IPS DF 6.9 (cell line): Measurements from ENCODE around the gene MVD.

Experiments
- DNase-seq: peaks from one replicate; pipeline ENCODE4 v3.0.0-alpha.2; 2013; ENCODE audit warnings: low read depth, low spot score
- H3K27ac ChIP-seq: one replicate; pipeline ENCODE4 v1.5.1; 2013; ENCODE audit warnings: low read length, control low read depth
- H3K27me3 ChIP-seq: 2 replicates; pipeline ENCODE4 v1.6.1; 2013; ENCODE audit warnings: mild to moderate bottlenecking, low read length; ENCODE audit not compliant: control insufficient read depth, insufficient read depth
- H3K36me3 ChIP-seq: 2 replicates; pipeline ENCODE4 v1.6.1; 2013; ENCODE audit warnings: low read length; ENCODE audit not compliant: control insufficient read depth, insufficient read depth
- H3K4me1 ChIP-seq: 2 replicates; pipeline ENCODE4 v1.6.1; 2013; ENCODE audit warnings: low read length; ENCODE audit not compliant: control insufficient read depth, insufficient read depth
- H3K4me3 ChIP-seq: 2 replicates; pipeline ENCODE4 v1.5.1; 2013; ENCODE audit warnings: mild to moderate bottlenecking, low read length
- H3K9me3 ChIP-seq: 2 replicates; pipeline ENCODE4 v1.6.1; 2013; ENCODE audit warnings: low read length, inconsistent platforms; ENCODE audit not compliant: control insufficient read depth, insufficient read depth
- WGBS: extraction: QIAGEN DNeasy Blood & Tissue Kit; methylation state at CpG from one replicate; pipeline ENCODE4 v1.1.7; 2013; ENCODE audit warnings: mixed read lengths, missing lambda C conversion rate; ENCODE audit not compliant: insufficient read length, insufficient coverage; 5-methylcytosine and 5-hydroxymethylcytosine counted together

MVD gene

DNA sequence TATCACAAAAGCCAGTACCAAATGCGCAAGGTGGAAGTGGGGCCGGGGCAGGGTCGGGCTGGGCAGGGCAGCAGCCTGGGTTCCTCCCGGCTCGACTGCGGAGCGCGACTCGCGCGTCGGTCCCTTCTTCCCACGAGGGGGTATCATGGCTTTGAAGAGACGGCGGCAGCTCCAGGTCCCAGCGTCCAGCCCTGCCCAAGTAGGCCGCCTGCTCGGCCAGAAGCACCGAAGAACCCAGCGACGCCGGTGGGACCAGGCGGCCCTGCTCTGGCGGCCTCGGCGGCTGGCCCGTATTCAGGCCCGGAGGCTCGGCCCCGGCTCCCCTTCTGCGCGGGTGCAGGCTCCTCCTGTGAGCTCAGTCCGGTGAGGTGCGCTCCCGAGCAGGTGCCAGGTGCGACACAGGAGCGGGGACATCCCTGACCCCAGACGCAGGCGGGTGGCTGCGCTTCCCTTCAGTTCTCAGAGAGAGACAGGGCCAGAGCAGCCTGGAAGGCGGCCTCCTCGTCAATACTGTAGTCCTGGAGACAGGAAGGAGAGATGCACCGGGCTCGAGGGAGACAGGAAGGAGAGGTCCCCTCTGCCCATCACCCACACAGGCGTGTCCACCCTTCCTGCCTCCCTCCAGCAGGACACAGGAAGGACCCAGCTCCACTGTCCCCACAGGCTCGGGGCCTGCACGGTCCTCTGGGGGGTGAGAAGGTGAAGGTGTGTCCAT is 34.4 kb upstream of the MVD start:
- DNase-seq, result no peak
- Histone ChIP-seq H3K4me3 (no peak overlapping the region), H3K36me3 (peaks cover 19% of the 10 kb centered on the region; the same call in 1 of the 2 replicates), H3K9me3 (no peaks in the 10 kb centered on the region), H3K27ac (no peak overlapping the region), H3K4me1 (no peaks in the 10 kb centered on the region; the same call in 1 of the 2 replicates), H3K27me3 (no peaks in the 10 kb centered on the region)
- WGBS, result no CpG with 5 or more reads among the region's 47 CpGs

GRCh38 chr16:88696441-88696840 is 33.5 kb upstream of the MVD start:
- Histone ChIP-seq H3K4me3 (no peak overlapping the region), H3K36me3 (peaks cover 19% of the 10 kb centered on the region; the same call in 1 of the 2 replicates), H3K27me3 (no peaks in the 10 kb centered on the region), H3K27ac (no peak overlapping the region), H3K9me3 (no peaks in the 10 kb centered on the region), H3K4me1 (no peaks in the 10 kb centered on the region; the same call in 1 of the 2 replicates)
- DNase-seq, result no peak
- WGBS, result no CpG with 5 or more reads among the region's 14 CpGs

- Histone ChIP-seq H3K27ac (no peak overlapping the region), H3K4me1 (no peaks in the 10 kb centered on the region; the same call in 1 of the 2 replicates), H3K27me3 (no peaks in the 10 kb centered on the region), H3K36me3 (peaks cover 19% of the 10 kb centered on the region; the same call in 1 of the 2 replicates), H3K4me3 (no peak overlapping the region), H3K9me3 (no peaks in the 10 kb centered on the region)
- no CpG with 5 or more reads among the region's 7 CpGs for WGBS
- no peak for DNase-seq
Observed at GRCh38 chr16:88695753-88696152, 32.9 kb upstream of the MVD start.

- no peak overlapping the region for H3K4me3 ChIP-seq
- no peaks in the 10 kb centered on the region for H3K9me3 ChIP-seq
- DNase-seq, result no peak
- no peaks in the 10 kb centered on the region; the same call in 1 of the 2 replicates for H3K4me1 ChIP-seq
- WGBS, result no CpG with 5 or more reads among the region's 15 CpGs
- H3K27me3 ChIP-seq, result no peaks in the 10 kb centered on the region
- H3K36me3 ChIP-seq, result peaks cover 16% of the 10 kb centered on the region; the same call in 1 of the 2 replicates
- H3K27ac ChIP-seq, result no peak overlapping the region
Observed at GRCh38 chr16:88695218-88695617, 32.3 kb upstream of the MVD start.

DNA sequence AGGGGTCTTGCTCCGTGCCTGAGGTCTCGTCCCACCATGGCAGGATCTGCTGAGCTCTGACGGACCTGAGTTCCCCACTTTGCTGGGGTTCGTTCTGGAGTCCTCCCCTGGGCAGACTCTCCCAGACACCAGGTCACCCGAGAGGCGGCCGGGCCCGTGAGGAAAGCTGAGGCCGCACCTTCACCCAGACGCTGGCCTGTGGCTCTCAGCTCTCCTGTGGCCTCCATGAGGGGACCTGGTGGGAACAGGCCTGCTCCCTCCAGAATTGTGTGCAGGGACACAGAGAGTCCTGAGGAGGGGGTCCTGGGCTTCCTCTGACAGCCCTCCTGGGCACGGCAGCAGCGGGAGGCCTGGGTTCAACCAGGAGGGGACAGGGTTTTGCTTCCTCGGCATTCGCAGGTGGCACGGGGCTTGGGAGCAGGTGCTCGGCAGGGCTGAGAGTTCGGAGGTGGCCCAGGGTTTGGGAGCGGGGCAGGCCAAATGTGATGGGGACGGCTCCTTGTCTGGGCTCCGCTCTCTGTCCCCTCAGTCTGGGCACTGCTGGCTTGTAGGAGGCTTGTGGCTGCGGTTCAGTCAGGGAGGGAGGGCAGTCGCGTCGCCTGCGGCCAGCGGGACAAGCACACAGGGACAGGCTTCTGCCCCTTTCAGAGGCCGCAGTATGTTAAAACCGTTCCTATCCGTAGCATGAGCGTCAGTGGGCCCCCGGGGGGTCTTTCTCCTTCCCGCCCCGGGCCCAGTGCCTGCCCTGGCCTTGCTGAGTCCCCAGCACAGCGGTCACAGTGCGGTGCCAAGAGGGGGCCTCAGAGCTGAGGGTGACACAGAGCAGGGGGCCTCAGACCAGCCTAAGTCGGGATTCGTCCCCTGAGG is 31.6 kb upstream of the MVD start:
- Histone ChIP-seq H3K27me3 (no peaks in the 10 kb centered on the region), H3K36me3 (peaks cover 16% of the 10 kb centered on the region; the same call in 1 of the 2 replicates), H3K27ac (no peak overlapping the region), H3K9me3 (no peaks in the 10 kb centered on the region), H3K4me3 (no peak overlapping the region), H3K4me1 (no peaks in the 10 kb centered on the region; the same call in 1 of the 2 replicates)
- no peak for DNase-seq
- WGBS, result no CpG with 5 or more reads among the region's 37 CpGs

GRCh38 chr16:88693420-88694177 is 30.7 kb upstream of the MVD start:
- Histone ChIP-seq H3K4me3 (no peak overlapping the region; the same call in 1 of the 2 replicates), H3K9me3 (no peaks in the 10 kb centered on the region), H3K27ac (no peak overlapping the region), H3K27me3 (no peaks in the 10 kb centered on the region), H3K4me1 (no peaks in the 10 kb centered on the region; the same call in 1 of the 2 replicates), H3K36me3 (peaks cover 13% of the 10 kb centered on the region; the same call in 1 of the 2 replicates)
- no peak for DNase-seq
- WGBS, result no CpG with 5 or more reads among the region's 39 CpGs

DNA sequence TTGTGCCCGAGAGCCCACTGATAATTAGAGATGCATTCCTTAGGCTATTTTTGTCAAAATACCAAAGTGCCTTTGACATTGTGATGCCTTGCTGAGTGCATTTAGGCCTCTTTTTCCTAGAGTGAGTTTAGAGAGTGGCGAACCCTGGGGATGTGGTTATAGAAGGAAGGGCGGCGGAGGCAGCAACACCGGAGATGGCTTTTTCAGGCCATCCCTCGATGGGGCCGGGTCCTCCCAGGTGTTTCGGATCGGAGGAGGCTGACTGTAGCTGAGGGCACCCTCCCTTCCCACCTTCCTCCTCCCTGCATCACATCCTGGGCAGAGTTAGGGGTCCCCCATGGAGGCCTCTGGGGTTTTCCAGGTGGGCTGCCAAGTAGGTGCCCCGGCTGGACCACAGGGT is 30.0 kb upstream of the MVD start:
- Histone ChIP-seq H3K27ac (no peak overlapping the region), H3K4me1 (no peaks in the 10 kb centered on the region; the same call in 1 of the 2 replicates), H3K36me3 (peaks cover 9% of the 10 kb centered on the region; the same call in 1 of the 2 replicates), H3K27me3 (no peaks in the 10 kb centered on the region), H3K4me3 (no peak overlapping the region), H3K9me3 (no peaks in the 10 kb centered on the region)
- no CpG with 5 or more reads among the region's 10 CpGs for WGBS
- DNase-seq, result no peak

- H3K4me1 ChIP-seq, result no peaks in the 10 kb centered on the region
- DNase-seq, result no peak
- H3K9me3 ChIP-seq, result no peaks in the 10 kb centered on the region
- H3K27me3 ChIP-seq, result no peaks in the 10 kb centered on the region
- no CpG with 5 or more reads among the region's 26 CpGs for WGBS
- no peak overlapping the region for H3K27ac ChIP-seq
- H3K36me3 ChIP-seq, result peaks cover under 1% of the 10 kb centered on the region; the same call in 1 of the 2 replicates
- H3K4me3 ChIP-seq, result no peak overlapping the region
Observed at GRCh38 chr16:88691924-88692560, 29.2 kb upstream of the MVD start.

DNA sequence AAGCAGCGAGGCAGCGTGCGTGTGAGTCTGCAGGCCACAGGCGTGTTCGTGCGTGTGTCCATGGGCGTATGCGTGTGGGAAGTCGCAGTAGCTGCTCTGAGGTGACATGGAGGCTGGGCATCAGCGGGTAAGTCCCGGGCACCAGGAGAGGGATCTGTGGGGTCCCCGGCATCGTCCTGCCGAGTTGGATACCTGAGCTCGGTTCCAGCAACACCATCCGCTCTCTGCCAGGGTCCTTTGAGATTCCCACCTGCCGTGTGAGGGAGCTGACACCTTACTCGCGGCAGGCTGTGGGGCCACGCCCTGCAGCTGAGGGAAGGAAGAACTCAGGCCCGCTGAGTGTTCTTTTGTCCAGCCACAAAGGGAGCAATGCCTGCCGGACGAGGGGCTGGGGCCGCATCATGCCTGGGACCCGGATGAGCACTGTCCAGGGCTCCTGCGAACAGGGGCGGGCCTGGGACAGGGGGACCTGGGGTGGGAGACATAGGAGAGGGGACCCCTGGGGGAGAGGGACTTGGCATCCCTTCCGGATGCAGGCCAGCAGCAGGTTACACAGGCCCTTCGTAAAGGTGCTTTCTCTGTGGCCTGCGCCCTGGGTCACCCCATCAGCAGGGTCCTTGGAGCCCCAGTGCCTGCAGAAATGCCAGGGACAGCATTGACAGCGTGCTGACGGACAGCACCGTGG is 28.4 kb upstream of the MVD start:
- H3K27me3 ChIP-seq, result no peaks in the 10 kb centered on the region
- no CpG with 5 or more reads among the region's 33 CpGs for WGBS
- H3K27ac ChIP-seq, result no peak overlapping the region
- H3K9me3 ChIP-seq, result no peaks in the 10 kb centered on the region
- peaks cover 2% of the 10 kb centered on the region; the same call in 1 of the 2 replicates for H3K4me1 ChIP-seq
- no peak for DNase-seq
- no peak overlapping the region for H3K4me3 ChIP-seq
- H3K36me3 ChIP-seq, result no peaks in the 10 kb centered on the region; the same call in 1 of the 2 replicates
